Body of pancreas (tissue), 4 donors: ENCODE data around the gene KRTAP6-1. TPM values are rescaled to one million over a fixed set of nuclear protein-coding genes. Genes with fewer than 3 reads are reported as not detected.

Source experiments
- ATAC-seq: fragments of 150-250 bp; one replicate; pipeline ENCODE4 v1.9.1; 2016
- DNase-seq, 4 donors: peaks; one replicate each; pipeline ENCODE4 v3.0.0-alpha.2; 2019
- H3K27ac ChIP-seq, 4 donors: fragments of 200-600 bp; sonication (generic); 1 replicate in 3 of 4; 2 replicates in 1 of 4; pipeline versions ENCODE4 v1.5.1 to v1.6.1; 2016 to 2019; ENCODE audit warnings: mild to moderate bottlenecking in 1 of 4, mixed read lengths in 1 of 4, moderate library complexity in 1 of 4
- H3K27me3 ChIP-seq, 2 donors: fragments of 200-600 bp; sonication (generic); one replicate each; pipeline ENCODE4 v1.6.0; 2016; ENCODE audit warnings: mild to moderate bottlenecking in 1 of 2
- H3K36me3 ChIP-seq, 2 donors: fragments of 200-600 bp; sonication (generic); replicated peaks in 1 of 2; 2 replicates each; pipeline ENCODE4 v1.5.1; 2016; ENCODE audit warnings: low read depth in 2 of 2; ENCODE audit not compliant: insufficient read depth in 1 of 2
- H3K4me1 ChIP-seq: fragments of 200-600 bp; sonication (generic); one replicate; pipeline ENCODE4 v1.6.0; 2016
- H3K4me3 ChIP-seq, 2 donors: fragments of 200-600 bp; sonication (generic); 1 replicate in 1 of 2; 2 replicates in 1 of 2; pipeline ENCODE4 v1.5.1; 2016 to 2019
- H3K9me3 ChIP-seq, 3 donors: fragments of 200-600 bp; sonication (generic); 1 replicate in 2 of 3; 2 replicates in 1 of 3; pipeline ENCODE4 v1.5.1; 2016
- CTCF ChIP-seq, 7 experiments: fragments of 450-650 bp in 4 of 7; fragments of 200-600 bp in 3 of 7; sonication (generic) in 3 of 7; IDR thresholded peaks; one replicate each; pipeline ENCODE4 v1.5.1; 2016 to 2019; ENCODE audit warnings: antibody characterized with exemption in 7 of 7
- POLR2A ChIP-seq, 3 donors: fragments of 450-650 bp; IDR thresholded peaks; one replicate each; pipeline ENCODE4 v1.6.1; 2016; ENCODE audit warnings: antibody characterized with exemption in 3 of 3, mild to moderate bottlenecking in 2 of 3
- WGBS, 2 donors: methylation state at CpG; one replicate each; pipeline ENCODE4 v1.1.5; 2017; 5-methylcytosine and 5-hydroxymethylcytosine counted together
- intact Hi-C: fragments of 100-400 bp; cut with DNase I; formaldehyde crosslinking; loops from one replicate; pipeline ENCODE4 v1.15.1; 2023
- small RNA-seq: library from RNA; depleted of rRNA; stranded (forward); fragments of <200 nt; gene quantifications from one replicate; pipeline ENCODE3, GENCODE V24; 2016
- total RNA-seq, 2 donors: library from RNA; depleted of rRNA; stranded (reverse); fragments of >200 nt; gene quantifications; one replicate each; pipeline ENCODE4 v1.1.0, GENCODE V29; 2016

Gene KRTAP6-1
- total RNA-seq, 2 donors from 2014 or later: not detected

- no peak for TF ChIP-seq POLR2A (IDR thresholded peaks at IDR 0.05)
- no peak for TF ChIP-seq CTCF (IDR thresholded peaks at IDR 0.05)
- 79 to 88% methylated on average over 2 of the region's 2 CpGs for WGBS, 2 donors
Measured at GRCh38 chr21:30563630-30564029, 50.1 kb downstream of the KRTAP6-1 start.

More at GRCh38 chr21:30563630-30564029, 50.1 kb downstream of the KRTAP6-1 start:
- Histone ChIP-seq H3K9me3 (no peaks in the 10 kb centered on the region), H3K36me3 (no peaks in the 10 kb centered on the region), H3K27me3 (no peaks in the 10 kb centered on the region), H3K27ac (no peak overlapping the region), H3K4me1 (no peaks in the 10 kb centered on the region), H3K4me3 (no peak overlapping the region)
- no peak for DNase-seq
- ATAC-seq: no peak
- intact Hi-C loops: no loop called here

Small RNA genes lying within 50 kb of the gene (small RNA-seq; reads per million reads assigned to genes)
- not detected for gene KRTAP20-1
- gene KRTAP20-3: not detected
- not detected for gene KRTAP20-4
- gene KRTAP22-1: not detected
- not detected for gene KRTAP22-2

Other genes starting within 250 kb of the KRTAP6-1 start
- not detected for gene KRTAP13-2, start 241.7 kb downstream of the KRTAP6-1 start, total RNA-seq
- gene KRTAP13-1, start 217.9 kb downstream of the KRTAP6-1 start, total RNA-seq: not detected
- not detected for gene KRTAP13-3, start 188.0 kb downstream of the KRTAP6-1 start, total RNA-seq
- not detected for gene KRTAP13-4, start 183.7 kb downstream of the KRTAP6-1 start, total RNA-seq
- gene KRTAP15-1, start 173.7 kb downstream of the KRTAP6-1 start, total RNA-seq: not detected
- gene KRTAP19-1, start 133.6 kb downstream of the KRTAP6-1 start, total RNA-seq: not detected
- gene KRTAP19-2, start 126.5 kb downstream of the KRTAP6-1 start, total RNA-seq: not detected
- not detected for gene KRTAP19-3, start 121.9 kb downstream of the KRTAP6-1 start, total RNA-seq
- gene KRTAP19-4, start 116.8 kb downstream of the KRTAP6-1 start, total RNA-seq: not detected
- gene KRTAP19-5, start 111.8 kb downstream of the KRTAP6-1 start, total RNA-seq: not detected
- not detected for gene KRTAP19-6, start 72.1 kb downstream of the KRTAP6-1 start, total RNA-seq
- not detected for gene KRTAP19-7, start 52.6 kb downstream of the KRTAP6-1 start, total RNA-seq
- gene KRTAP22-2, start 23.5 kb downstream of the KRTAP6-1 start, total RNA-seq: not detected
- not detected for gene KRTAP6-3, start 21.5 kb downstream of the KRTAP6-1 start, total RNA-seq
- not detected for gene KRTAP6-2, start 15.0 kb downstream of the KRTAP6-1 start, total RNA-seq
- gene KRTAP22-1, start 12.8 kb downstream of the KRTAP6-1 start, total RNA-seq: not detected
- not detected for gene KRTAP20-1, start 2.5 kb upstream of the KRTAP6-1 start, total RNA-seq
- not detected for gene KRTAP20-4, start 6.7 kb upstream of the KRTAP6-1 start, total RNA-seq
- gene KRTAP20-2, start 21.3 kb upstream of the KRTAP6-1 start, total RNA-seq: not detected
- gene KRTAP20-3, start 28.9 kb upstream of the KRTAP6-1 start, total RNA-seq: not detected
- not detected for gene KRTAP21-3, start 104.8 kb upstream of the KRTAP6-1 start, total RNA-seq
- gene KRTAP21-2, start 133.3 kb upstream of the KRTAP6-1 start, total RNA-seq: not detected
- not detected for gene KRTAP21-1, start 141.5 kb upstream of the KRTAP6-1 start, total RNA-seq
- gene KRTAP8-1, start 199.3 kb upstream of the KRTAP6-1 start, total RNA-seq: not detected
- not detected for gene KRTAP7-1, start 215.8 kb upstream of the KRTAP6-1 start, total RNA-seq